ENCODE results near the gene CEBPG.

Gene CEBPG

GRCh38 chr19:33422369-33423180, 49.1 kb downstream of the CEBPG start:
- no peak for DNase-seq

GRCh38 chr19:33424181-33424580, 50.7 kb downstream of the CEBPG start:
- DNase-seq = no peak

- DNase-seq = peak; percentile 22
Measured at GRCh38 chr19:33426621-33427361, 53.3 kb downstream of the CEBPG start.

- no peak for DNase-seq
Measured at GRCh38 chr19:33427801-33428626, 54.5 kb downstream of the CEBPG start.

- DNase-seq = no peak
Measured at GRCh38 chr19:33428627-33429125, 55.2 kb downstream of the CEBPG start.

- DNase-seq = no peak
Measured at GRCh38 chr19:33429891-33430673, 56.6 kb downstream of the CEBPG start.

- peak; percentile 64 for DNase-seq
Measured at GRCh38 chr19:33430674-33431277, 57.3 kb downstream of the CEBPG start.

GRCh38 chr19:33432015-33432414, 58.5 kb downstream of the CEBPG start:
- DNase-seq = no peak
